GM18511 (cell line): Measurements from ENCODE around the gene PHRF1.

Experiments used
- ATAC-seq: cut with Tn5 transposase; IDR thresholded peaks from one replicate; pipeline ENCODE4 v1.9.1; 2021; ENCODE audit warnings: mild to moderate bottlenecking, moderate library complexity; ENCODE audit not compliant: unreplicated experiment

Gene PHRF1

DNA sequence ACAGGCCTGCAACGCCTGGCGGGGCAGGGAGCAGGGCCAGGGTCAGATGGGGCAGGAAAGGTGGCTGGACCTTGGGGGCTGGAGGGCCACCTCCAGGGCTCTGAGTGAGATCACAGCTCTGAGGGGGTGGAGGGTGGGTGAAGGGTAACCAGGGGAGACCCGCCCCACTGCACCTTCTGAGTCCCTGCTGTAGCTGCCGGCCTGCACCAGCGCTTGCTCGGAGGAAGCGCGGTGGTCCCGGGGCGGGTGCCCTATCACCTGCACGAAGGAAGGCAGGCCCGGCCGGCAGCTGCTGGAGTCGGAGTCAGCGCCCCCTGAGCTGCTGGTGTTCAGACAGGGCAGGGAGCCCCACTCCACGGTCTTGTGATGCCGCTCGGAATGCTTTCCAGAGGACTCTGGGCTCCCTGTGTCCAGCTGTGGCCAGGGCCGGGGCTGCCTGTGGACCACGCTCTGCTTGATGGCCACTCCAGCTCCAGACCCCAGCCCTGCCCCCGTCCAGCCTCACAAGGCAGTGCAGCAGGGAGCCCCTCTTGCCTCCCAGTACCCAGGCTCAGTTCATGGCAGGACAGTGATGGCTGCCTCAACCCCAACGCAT lies 19.5 kb upstream of the PHRF1 start:
- no peak for ATAC-seq

DNA sequence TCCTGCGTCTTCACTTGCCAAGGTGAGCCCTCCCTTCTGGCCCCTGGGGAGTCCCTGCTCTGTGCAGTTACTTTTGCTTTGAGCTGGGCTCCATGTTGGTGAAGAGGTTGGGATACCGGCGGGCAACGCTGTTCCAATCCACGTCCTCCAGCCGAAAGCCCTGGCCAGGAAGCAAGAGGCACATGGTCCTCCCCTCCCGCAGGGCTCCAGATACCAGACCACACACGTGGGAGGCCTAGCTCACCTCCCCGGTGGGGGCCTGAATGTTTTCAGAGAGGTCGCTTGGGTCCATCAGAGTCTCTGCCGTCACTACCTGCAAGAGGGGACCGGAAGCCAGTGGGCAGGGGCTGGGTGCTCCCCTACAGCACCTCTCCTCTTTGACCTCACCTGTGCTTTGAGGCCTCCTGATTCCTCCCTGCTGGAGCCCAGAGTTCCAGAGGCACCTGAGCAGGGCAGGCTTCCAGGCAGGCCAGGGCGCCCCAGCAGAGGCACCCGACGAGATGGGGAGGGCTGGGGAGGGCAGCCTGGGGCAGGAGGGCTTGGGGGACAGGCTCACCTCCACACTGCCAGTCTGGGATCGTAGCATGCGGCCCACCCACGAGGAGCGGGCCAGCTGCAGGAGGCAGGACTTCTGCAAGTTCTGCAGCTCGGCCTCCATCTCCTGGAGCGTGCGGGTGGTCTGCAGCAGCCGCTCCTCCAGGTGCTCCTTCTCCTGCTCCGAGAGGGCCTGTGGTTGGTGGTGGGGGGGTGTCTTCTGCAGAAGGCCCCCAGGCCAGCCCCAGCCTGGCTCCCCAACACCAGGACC lies 18.7 kb upstream of the PHRF1 start:
- no peak for ATAC-seq

DNA sequence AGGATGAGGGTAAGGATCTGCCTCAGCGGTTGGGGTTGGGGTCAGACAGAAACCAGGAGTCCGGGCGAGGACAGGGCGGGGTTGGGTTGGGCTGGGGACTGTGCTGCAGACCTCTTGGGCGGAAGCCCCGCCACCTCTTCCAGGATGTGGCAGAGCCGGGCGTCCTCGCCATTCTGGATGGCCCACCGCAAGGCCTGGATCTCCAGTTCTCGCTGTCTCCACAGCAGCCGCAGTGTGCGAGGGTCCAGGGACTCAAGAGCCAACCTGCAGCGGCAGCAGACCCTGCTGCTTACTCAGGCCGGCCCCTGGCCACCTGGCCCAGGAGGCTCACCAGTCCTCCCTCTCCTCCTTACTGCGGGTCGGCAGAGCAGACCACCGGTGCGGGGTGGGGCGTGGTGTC lies 17.8 kb upstream of the PHRF1 start:
- ATAC-seq: no peak

DNA sequence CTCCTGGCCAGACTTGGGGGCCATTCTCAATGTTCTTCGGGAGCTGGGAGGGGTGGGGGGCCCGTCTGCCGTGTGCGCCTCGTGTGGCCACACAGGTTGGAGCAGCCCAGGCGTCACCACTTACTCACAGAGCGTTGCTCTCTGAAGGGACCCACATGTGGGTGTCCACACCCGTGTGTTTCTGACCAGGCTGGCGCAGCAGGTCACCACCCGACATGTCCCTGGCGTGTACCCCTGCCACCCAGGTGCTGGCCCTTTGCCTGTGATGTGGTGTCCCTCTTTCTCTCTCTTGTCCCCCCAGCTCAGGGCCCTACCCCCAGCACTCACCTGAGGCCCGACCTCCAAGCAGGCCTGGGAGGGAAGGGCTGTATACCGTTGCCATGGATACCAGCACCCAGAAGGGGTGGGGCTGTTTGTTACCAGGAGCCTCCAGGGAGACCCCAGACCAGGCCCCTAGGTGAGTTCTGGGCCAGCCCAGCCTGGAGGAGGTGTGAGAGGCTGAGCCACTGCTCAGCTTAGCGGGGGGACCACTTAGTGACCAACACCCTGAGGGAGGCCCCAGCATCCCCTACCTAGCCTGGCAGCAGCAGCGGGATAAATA lies 17.1 kb upstream of the PHRF1 start:
- no peak for ATAC-seq

DNA sequence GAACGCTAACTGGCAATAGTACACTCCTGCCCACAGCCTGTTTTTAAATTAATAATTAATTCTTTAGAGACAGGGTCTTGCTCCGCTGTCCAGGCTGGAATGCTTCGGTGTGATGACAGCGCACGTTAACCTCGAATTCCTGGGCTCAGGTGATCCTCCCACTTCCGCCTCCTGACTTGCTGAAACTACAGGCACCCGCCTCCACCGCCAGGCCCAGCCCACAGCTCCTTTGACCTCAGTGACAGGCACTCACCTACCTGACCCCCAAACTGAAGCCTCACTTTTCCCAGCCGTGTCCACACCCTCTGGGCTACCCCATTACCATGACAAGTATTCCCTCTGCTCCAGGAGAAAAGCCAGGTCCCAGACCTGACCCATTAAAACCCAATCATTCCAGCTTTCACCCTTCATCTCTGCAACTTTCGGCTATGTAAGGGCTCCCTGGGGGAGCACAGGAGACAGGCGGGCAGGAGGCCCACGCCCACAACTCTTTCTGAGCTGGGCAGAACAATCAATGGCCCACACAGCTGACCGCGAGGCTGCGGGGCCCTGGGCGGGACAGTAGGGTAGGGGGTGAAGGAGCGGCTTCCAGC lies 16.5 kb upstream of the PHRF1 start:
- ATAC-seq: no peak

DNA sequence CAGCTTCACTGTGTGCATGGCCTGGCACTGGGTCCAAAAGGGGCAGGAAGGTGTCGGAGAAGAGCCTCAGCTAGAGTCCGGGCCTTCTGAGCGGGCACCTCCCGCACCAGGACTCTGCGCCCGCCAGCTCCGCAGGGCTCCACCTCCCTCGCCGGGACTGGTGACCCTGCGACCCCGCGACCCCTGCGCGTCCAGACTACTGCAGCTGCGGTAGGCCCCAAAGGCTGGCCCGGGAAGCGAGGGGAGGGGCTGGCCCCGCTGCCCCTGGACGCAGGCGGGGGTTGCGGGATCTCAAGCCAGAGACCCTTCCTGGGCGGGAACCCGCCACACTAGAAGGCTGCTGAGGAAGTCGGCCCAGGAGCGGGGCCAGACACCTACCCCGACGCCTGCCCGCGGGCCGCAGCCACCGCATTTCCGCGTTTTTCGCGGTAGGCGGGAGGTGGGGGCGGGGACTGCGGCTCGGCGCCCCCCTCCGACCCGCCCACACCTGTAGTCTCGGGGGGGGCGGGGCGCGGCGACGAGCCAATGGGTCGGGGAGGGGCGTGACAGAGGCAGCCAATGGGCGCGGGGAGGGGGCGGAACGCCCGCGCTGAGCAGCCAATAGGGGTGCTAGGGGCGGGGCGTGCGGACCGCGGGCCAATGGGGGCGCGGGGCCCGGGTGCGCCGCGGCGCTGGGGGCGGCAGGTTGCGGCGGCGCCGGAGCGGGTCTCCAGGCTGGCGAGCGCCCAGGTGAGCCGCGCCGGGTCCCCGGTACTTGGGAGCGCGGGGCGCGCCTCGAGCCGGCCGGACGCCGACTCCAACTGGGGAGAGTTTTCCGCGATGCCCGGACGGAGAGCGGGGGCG lies 15.7 kb upstream of the PHRF1 start, which contains the start of the genes LMNTD2 and RASSF7:
TSS of gene LMNTD2 (minus strand) at position 434 of the 843 bp plus-strand sequence. CDS start at position 412, 22 bp downstream.
TSS of gene RASSF7 (plus strand) at position 666 of the 843 bp plus-strand sequence. CDS start 799 bp downstream, outside the sequence.
- ATAC-seq: peak; percentile 71

DNA sequence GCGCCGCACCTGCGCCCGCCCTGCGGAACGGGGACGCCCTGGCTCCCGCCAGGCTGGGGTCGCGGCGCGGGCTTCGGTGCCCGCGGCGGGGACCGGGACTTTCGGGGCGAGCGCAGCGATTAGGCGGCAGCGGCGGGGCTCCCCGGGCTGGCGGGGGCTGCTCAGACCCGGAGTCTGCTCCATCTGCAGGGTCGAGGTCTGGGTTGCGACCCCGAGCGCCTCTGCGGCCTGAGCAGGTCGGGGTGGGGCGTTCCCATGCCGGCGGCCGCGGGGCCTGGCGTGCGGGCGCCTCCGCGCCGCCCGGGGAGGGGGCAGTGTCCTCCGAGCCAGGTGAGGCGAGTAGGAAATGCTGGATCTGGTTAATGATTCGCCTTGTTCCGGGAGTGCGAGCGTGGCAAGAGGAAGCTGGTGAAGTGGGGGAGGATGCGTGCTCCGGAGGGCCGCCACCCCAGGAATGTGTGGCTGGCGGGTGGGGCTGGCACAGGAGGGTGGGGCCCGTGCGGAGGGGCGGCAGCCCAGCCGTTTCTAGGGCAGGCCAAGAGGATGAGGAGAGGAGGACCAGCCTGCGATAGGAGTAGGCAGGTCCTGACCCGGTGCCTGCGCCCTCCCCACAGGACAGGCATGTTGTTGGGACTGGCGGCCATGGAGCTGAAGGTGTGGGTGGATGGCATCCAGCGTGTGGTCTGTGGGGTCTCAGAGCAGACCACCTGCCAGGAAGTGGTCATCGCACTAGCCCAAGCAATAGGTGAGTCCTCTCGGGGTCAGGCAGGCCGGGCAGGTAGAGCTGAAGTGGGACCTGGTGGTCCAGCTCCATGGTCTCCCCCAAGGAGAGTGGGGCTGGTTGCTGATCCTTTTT lies 14.9 kb upstream of the PHRF1 start:
- ATAC-seq: peak; percentile 30

DNA sequence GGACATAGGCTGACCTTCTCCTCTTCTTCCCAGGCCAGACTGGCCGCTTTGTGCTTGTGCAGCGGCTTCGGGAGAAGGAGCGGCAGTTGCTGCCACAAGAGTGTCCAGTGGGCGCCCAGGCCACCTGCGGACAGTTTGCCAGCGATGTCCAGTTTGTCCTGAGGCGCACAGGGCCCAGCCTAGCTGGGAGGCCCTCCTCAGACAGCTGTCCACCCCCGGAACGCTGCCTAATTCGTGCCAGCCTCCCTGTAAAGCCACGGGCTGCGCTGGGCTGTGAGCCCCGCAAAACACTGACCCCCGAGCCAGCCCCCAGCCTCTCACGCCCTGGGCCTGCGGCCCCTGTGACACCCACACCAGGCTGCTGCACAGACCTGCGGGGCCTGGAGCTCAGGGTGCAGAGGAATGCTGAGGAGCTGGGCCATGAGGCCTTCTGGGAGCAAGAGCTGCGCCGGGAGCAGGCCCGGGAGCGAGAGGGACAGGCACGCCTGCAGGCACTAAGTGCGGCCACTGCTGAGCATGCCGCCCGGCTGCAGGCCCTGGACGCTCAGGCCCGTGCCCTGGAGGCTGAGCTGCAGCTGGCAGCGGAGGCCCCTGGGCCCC lies 14.1 kb upstream of the PHRF1 start:
- ATAC-seq: no peak

DNA sequence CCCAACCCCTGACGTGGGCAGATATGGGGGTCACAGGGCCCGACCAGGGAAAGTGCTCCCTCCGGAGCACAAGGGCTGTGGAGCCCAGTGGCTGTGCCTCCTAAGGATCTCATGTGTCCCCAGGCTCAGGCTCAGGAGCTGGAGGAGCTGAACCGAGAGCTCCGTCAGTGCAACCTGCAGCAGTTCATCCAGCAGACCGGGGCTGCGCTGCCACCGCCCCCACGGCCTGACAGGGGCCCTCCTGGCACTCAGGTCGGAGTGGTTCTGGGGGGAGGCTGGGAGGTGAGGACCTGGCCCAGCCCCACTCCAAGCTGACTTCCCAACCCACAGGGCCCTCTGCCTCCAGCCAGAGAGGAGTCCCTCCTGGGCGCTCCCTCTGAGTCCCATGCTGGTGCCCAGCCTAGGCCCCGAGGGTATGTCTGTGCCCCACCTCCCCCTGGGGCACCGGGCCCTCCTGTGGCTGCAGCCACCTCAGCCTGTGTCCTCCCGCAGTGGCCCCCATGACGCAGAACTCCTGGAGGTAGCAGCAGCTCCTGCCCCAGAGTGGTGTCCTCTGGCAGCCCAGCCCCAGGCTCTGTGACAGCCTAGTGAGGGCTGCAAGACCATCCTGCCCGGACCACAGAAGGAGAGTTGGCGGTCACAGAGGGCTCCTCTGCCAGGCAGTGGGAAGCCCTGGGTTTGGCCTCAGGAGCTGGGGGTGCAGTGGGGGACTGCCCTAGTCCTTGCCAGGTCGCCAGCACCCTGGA lies 13.0 kb upstream of the PHRF1 start:
- ATAC-seq: no peak

DNA sequence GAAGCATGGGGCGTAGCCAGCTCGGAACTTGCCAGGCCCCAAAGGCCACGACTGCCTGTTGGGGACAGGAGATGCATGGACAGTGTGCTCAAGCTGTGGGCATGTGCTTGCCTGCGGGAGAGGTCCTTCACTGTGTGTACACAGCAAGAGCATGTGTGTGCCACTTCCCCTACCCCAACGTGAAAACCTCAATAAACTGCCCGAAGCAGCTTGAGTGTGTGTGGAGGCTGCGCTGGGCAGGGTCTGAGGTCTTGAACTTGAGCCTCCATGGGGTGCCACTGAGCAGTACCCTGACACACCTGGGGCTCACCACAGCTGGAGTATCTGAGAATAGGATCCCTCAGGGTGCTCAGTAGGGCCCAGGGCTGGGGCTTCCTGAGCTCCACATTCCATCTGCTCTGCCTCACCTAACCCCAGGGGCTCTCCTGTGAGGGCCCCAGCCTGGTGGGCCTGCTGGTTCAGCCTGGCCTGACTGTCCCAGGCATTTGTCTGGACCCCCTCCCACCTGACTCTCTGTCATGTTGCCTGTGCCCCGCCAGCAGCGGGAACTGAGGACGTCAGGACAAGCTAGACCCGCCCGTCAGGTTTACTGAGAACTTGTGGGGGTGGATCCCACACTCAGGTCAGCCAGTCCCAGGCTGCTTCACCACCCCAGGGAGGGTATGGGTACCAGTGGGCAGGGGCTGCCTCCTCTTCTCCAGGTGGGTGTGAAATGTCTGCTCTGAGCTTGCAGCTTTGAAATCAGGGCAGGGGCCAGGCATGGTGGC lies 12.3 kb upstream of the PHRF1 start:
- no peak for ATAC-seq

DNA sequence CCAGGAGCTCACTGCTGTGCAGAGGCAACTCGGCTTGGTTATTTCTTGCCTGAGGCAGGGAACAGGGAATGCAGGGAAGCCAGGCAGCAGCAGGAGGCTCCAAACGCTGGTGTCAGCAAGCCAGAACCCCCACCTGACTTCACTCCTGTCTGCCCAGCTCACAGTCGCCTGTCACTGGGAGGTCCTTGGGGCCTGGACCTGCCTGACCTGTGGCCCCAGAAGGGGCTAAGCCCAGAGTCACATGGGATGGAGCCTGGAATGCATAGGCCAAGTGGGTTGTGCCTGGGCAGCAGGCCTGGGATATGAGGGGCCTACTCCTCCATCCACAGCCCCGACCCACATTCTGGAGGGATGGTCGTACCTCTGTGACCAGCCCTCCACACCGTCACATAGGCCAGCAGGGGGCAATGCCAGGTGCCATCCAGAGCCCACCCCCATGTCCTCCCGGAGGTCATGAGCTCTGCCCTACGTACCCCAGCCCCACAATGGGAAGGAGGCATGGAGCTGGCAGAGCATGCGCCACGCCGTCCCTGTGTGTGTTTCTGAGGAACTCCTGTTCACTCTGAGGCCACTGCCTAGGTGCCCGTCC lies 10.3 kb upstream of the PHRF1 start:
- ATAC-seq: no peak

DNA sequence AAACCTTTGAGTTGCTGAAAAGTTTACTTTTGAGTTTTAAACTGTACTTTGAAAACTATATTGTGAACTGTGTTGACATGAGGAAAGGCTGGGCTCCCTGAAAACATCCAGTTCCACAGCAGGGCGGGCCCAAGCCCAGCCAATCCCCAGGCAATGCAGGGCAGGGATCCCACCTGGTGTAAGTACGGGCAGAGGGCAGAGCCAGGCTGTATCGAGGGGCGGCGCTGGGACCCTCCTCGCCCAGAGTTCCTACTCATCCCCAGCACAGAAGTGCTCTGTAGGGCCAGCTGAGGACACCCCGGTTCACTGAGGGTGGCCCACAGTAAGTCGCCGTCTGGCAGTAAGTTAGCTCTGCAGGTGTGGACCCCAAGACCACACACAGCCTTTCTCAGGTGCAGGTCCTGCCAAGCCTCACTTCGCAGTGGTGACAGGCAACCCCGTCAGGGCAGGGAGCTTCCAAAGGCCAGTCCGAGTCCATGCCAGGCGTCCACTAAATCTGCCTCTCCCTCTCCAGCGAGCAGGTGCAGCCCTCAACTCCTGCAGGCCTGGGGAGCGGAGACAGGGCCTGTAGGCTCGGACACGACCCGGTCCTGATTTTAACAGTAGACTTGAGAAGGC lies 9.2 kb upstream of the PHRF1 start:
- no peak for ATAC-seq

DNA sequence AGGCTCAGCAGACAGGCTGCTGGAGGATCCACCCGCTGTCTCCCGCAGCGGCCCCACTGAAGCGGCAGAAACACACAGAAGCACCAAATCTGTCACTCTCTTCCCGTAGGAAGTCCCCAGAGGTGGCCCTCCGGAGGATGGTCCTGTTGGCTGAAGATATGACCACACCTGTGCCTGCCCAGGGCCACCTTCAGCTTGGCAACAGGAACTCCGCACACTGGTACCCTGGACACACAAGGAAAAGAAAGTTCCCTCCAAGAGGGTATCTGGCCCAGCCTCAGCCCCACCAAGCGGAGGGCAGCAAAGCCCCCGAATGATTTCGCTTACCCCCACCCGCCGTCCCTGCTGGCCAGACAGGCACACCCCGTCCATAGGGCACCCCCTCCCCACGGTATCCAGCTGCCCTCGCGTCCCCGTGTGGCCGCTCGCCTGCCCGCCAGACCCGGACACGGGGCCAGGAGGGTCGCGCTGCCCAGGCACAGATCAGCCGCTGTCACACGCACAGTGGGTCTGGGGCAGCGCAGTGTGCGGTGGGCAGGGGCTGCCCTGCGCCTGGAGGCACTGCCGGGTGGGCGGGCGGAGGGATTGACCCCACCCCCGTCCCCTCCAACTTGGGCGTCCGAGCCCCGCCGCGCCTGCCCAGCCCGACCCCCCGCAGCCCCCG lies 8.5 kb upstream of the PHRF1 start:
- peak; percentile 5 for ATAC-seq

DNA sequence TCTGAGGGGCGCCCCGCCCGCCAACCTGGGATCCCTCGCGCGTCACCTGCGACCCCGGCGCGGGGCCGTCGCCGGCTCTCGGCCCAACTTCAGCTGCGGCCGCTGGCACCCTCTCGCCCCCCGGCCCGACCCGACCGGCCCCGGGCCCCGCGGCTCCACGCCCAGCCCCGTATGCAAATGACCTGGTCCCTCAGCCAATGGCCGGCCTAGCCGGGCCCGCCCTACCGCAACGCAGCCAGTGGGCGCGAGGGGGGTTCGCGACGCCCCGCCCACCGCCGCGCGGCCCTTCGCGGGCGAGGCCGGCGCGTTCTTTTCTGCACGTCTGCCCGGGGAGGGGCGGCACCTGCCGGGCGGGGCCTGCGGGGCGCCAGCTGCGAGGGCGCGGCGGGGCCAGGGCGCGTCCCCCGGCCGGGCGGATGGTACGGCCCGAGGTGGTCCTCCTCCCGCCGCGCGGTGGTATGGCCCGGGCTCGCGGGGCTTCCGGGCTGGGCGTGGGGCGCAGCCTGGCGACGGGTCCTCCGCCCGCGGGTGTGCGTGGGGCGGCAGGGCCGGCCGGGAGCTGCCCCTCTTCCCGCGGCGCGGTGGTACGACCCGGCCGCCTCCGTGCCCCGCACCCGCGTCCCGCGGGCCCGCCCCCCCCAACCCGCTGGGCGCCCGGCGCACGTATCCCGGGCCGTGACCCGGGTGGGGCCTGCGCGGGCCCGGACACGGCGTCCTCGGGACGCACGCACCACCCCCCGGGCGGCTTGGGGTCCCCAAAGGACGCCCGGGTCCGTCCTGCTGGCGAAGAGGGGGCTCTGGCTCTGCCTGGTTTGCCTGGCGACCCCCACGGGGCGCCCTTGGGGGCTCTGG lies 7.7 kb upstream of the PHRF1 start:
- peak; percentile 88 for ATAC-seq

DNA sequence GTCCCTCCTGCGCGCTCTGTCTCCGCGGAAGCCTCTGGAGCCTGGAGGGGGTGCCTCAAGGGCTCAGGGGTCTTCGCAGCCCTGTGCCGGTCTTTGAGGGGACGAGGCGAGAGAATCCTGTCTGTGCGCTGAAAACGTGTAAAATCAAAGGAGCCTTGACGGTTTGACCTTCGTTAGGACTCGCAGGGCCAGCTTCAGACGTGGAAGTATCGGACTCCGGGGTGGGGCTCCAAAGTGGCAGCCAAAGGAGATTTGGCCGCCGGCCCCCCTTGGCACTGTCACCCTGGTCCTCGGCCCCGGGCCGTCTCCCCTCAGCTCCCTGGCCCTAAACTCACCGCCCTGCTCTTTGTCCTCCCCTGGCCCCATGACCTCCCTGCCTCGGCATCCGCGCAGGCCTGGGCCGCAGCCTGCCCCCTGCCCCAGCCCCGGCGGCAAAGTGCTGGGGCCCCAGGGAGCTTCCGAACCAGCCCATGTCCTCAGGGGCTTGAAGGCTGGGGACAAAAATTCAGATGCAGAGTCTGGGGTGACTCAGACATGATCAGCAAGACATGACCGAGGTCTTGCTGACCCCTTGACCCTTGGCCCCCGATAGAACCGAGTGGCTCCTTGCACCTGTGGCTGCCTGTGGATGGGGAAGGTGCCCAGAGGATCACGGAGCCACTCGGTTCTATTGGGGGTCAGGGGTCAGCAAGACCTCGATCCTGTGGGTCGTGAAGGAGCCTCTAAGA lies 6.9 kb upstream of the PHRF1 start:
- ATAC-seq: no peak
